B cell (primary cell): ENCODE measurements around the gene BET1. TPM values are rescaled to one million over a fixed set of nuclear protein-coding genes. Genes with fewer than 3 reads are reported as not detected.
"Not testable (repeated sequence)": the region's sequence is repeated elsewhere in the genome, so short reads cannot be mapped to it uniquely, and the experiment has no call there.

Source experiments
- ATAC-seq: fragments of 200-7000 bp; cut with Tn5 transposase; one replicate; pipeline ENCODE4 v1.10.0; 2021; ENCODE audit warnings: low read depth, mild to moderate bottlenecking, moderate number of reproducible peaks, moderate library complexity
- CTCF ChIA-PET: fragments of 350-600 bp; sonication (Branson Sonifier 250); formaldehyde crosslinking; loops from one replicate; lab custom pipeline; 2021; ENCODE audit warnings: antibody characterized with exemption, inconsistent platforms; lab: Charles Lee
- POLR2A ChIA-PET: fragments of 350-600 bp; sonication (Branson Sonifier 250); formaldehyde crosslinking; loops from one replicate; lab custom pipeline; 2021; ENCODE audit warnings: antibody characterized with exemption; lab: Charles Lee
- DNase-seq: peaks from one replicate; pipeline ENCODE4 v3.0.0; 2013
- H2AFZ ChIP-seq: 2 replicates; pipeline ENCODE4 v1.6.1; 2012; ENCODE audit warnings: mild to moderate bottlenecking, low read depth, low read length; ENCODE audit not compliant: insufficient read depth, poor library complexity, severe bottlenecking
- H3K27ac ChIP-seq, 2 donors: 1 replicate in 1 of 2; 2 replicates in 1 of 2; pipeline ENCODE4 v1.5.1; 2012 to 2013; ENCODE audit warnings: low read length in 2 of 2, mild to moderate bottlenecking in 2 of 2, moderate library complexity in 1 of 2
- H3K27me3 ChIP-seq, 4 experiments: fragments of 200-600 bp in 1 of 4; sonication (generic) in 1 of 4; replicated peaks in 1 of 4; 1 replicate in 2 of 4; 2 replicates in 2 of 4; pipeline versions ENCODE4 v1.6.1 to v1.7.0; 2013 to 2016; ENCODE audit warnings: low read length in 3 of 4, mild to moderate bottlenecking in 2 of 4, mixed read lengths in 1 of 4, moderate library complexity in 1 of 4; ENCODE audit not compliant: insufficient read depth in 4 of 4, control insufficient read depth in 3 of 4; ENCODE audit errors: control extremely low read depth in 1 of 4
- H3K36me3 ChIP-seq, 2 experiments: replicated peaks in 1 of 2; 1 replicate in 1 of 2; 2 replicates in 1 of 2; pipeline versions ENCODE4 v1.6.1 to v1.7.1; 2013; ENCODE audit warnings: low read length in 1 of 2; ENCODE audit not compliant: insufficient read depth in 2 of 2, control insufficient read depth in 1 of 2; ENCODE audit errors: control extremely low read depth in 1 of 2, extremely low read depth in 1 of 2
- H3K4me1 ChIP-seq, 2 donors: fragments of 200-600 bp in 1 of 2; sonication (generic) in 1 of 2; 1 replicate in 1 of 2; 2 replicates in 1 of 2; pipeline versions ENCODE4 v1.5.1 to v1.6.1; 2013 to 2017; ENCODE audit warnings: low read length in 2 of 2; ENCODE audit not compliant: control insufficient read depth in 2 of 2, insufficient read depth in 2 of 2
- H3K4me2 ChIP-seq: replicated peaks from 2 replicates; pipeline ENCODE3; 2012; ENCODE audit warnings: mild to moderate bottlenecking, low read depth, low read length; ENCODE audit not compliant: poor library complexity, severe bottlenecking
- H3K4me3 ChIP-seq, 5 experiments: fragments of 200-600 bp in 1 of 5; sonication (generic) in 1 of 5; 1 replicate in 3 of 5; 2 replicates in 2 of 5; pipeline versions ENCODE4 v1.5.1 to v1.7.0; 2011 to 2016; ENCODE audit warnings: low read length in 4 of 5, mild to moderate bottlenecking in 4 of 5, low read depth in 2 of 5, control low read depth in 1 of 5, moderate library complexity in 1 of 5; ENCODE audit not compliant: insufficient read depth in 1 of 5; ENCODE audit errors: control extremely low read depth in 1 of 5, extremely low read depth in 1 of 5
- H3K79me2 ChIP-seq: fragments of 200-600 bp; sonication (generic); one replicate; pipeline ENCODE4 v1.6.0; 2016; ENCODE audit warnings: low read length; ENCODE audit not compliant: control insufficient read depth, insufficient read depth
- H3K9ac ChIP-seq: fragments of 200-600 bp; sonication (generic); 2 replicates; pipeline ENCODE4 v1.6.1; 2017; ENCODE audit warnings: mild to moderate bottlenecking, low read length, moderate library complexity
- H3K9me3 ChIP-seq, 3 donors: one replicate each; pipeline versions ENCODE4 v1.6.1 to v1.7.1; 2013; ENCODE audit warnings: low read length in 2 of 3; ENCODE audit not compliant: control insufficient read depth in 2 of 3, insufficient read depth in 1 of 3; ENCODE audit errors: control extremely low read depth in 1 of 3
- H4K20me1 ChIP-seq: 2 replicates; pipeline ENCODE4 v1.6.0; 2012; ENCODE audit warnings: mild to moderate bottlenecking, low read length; ENCODE audit not compliant: insufficient read depth, control insufficient read depth, poor library complexity, severe bottlenecking
- H3K27ac Mint-ChIP-seq: one replicate; pipeline ENCODE4 v1.8.0; 2021; ENCODE audit warnings: mixed read lengths
- H3K27me3 Mint-ChIP-seq: one replicate; pipeline ENCODE4 v1.8.0; 2021; ENCODE audit warnings: mixed read lengths
- H3K4me1 Mint-ChIP-seq: one replicate; pipeline ENCODE4 v1.8.0; 2021; ENCODE audit warnings: mixed read lengths
- H3K4me3 Mint-ChIP-seq: one replicate; pipeline ENCODE4 v1.8.0; 2021; ENCODE audit warnings: mixed read lengths
- H3K9me3 Mint-ChIP-seq: one replicate; pipeline ENCODE4 v1.8.0; 2022; ENCODE audit warnings: mixed read lengths; ENCODE audit not compliant: insufficient read depth
- EZH2 ChIP-seq: IDR thresholded peaks from 2 replicates; pipeline ENCODE4 v1.6.1; 2012; ENCODE audit warnings: borderline replicate concordance, low read depth, mild to moderate bottlenecking, moderate library complexity, low read length; ENCODE audit not compliant: insufficient read depth, poor library complexity, severe bottlenecking
- WGBS: methylation state at CpG from one replicate; pipeline ENCODE4 v1.1.5; 2013; ENCODE audit warnings: missing lambda C conversion rate; ENCODE audit not compliant: insufficient coverage; 5-methylcytosine and 5-hydroxymethylcytosine counted together
- intact Hi-C: fragments of 100-400 bp; cut with micrococcal nuclease; formaldehyde crosslinking; loops from one replicate; pipeline ENCODE4 v1.10.0; 2022
- polyA plus RNA-seq: library from polyadenylated mRNA; depleted of rRNA; stranded (reverse); fragments of >200 nt; gene quantifications from 2 replicates; pipeline ENCODE4 v1.2.3, GENCODE V29; 2012
- total RNA-seq, 2 donors: library from RNA; stranded (reverse); fragments of 120-200 nt in 1 of 2; gene quantifications; 1 replicate in 1 of 2; 2 replicates in 1 of 2; pipeline versions ENCODE4 v1.2.3 to v1.2.4, GENCODE V29; 2013 to 2022
- TF ChIP-seq, protein P1 (sequence below): fragments of 200-600 bp; IDR thresholded peaks from one replicate; pipeline ENCODE4 v1.8.0; 2022; ENCODE audit warnings: antibody characterized with exemption, mild to moderate bottlenecking

The BET1 gene
- total and polyA plus RNA-seq, 2 donors (not counting 1 experiment from before 2014, with no cell fraction given): 16.0 to 36.1 TPM

DNA sequence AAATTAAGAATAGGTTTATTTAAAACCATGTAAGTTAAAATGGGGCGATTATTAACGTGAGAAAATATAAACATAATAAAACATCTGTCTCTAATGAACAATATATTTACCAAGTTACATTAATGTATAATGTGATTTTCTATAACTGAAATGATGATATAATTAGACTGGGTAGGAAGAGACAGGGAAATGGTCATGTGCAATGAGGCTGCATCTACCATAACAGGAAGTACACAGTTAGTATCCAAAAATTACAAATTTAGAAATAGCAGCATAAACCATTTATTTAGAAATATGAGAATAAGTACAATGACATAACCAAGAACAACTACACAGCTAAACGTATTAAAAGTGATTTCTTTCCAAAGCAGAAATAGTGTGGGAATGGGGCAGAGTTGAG, 25.8 kb upstream of the BET1 start:
- ChIA-PET CTCF (no interaction called here), POLR2A (no interaction called here)
- Histone ChIP-seq H2AFZ (no peak overlapping the region), H3K27me3 (no peaks in the 10 kb centered on the region), H3K9me3 (no peaks in the 10 kb centered on the region), H4K20me1 (no peaks in the 10 kb centered on the region), H3K4me1 (no peaks in the 10 kb centered on the region), H3K4me2 (no peak overlapping the region), H3K79me2 (no peaks in the 10 kb centered on the region), H3K9ac (no peak overlapping the region), H3K36me3 (no peaks in the 10 kb centered on the region), H3K4me3 (no peak overlapping the region), H3K27ac (no peak overlapping the region)
- no CpG with 5 or more reads among the region's 3 CpGs for WGBS
- DNase-seq (no peak), ATAC-seq (no peak)
- no peak overlapping the region for H3K4me3 Mint-ChIP-seq
- peaks cover 2% of the 10 kb centered on the region for H3K9me3 Mint-ChIP-seq
- H3K27ac Mint-ChIP-seq: no peak overlapping the region
- intact Hi-C loops: loop anchor here (10.0 kb wide), 1 partner anchor 55 kb away; no protein-coding TSS in a partner anchor
- peaks cover 2% of the 10 kb centered on the region for H3K4me1 Mint-ChIP-seq
- TF ChIP-seq, protein P1, sequence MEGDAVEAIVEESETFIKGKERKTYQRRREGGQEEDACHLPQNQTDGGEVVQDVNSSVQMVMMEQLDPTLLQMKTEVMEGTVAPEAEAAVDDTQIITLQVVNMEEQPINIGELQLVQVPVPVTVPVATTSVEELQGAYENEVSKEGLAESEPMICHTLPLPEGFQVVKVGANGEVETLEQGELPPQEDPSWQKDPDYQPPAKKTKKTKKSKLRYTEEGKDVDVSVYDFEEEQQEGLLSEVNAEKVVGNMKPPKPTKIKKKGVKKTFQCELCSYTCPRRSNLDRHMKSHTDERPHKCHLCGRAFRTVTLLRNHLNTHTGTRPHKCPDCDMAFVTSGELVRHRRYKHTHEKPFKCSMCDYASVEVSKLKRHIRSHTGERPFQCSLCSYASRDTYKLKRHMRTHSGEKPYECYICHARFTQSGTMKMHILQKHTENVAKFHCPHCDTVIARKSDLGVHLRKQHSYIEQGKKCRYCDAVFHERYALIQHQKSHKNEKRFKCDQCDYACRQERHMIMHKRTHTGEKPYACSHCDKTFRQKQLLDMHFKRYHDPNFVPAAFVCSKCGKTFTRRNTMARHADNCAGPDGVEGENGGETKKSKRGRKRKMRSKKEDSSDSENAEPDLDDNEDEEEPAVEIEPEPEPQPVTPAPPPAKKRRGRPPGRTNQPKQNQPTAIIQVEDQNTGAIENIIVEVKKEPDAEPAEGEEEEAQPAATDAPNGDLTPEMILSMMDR: no peak
- no peak for TF ChIP-seq EZH2
- H3K27me3 Mint-ChIP-seq: no peaks in the 10 kb centered on the region

- Histone ChIP-seq H3K27me3 (no peaks in the 10 kb centered on the region), H3K79me2 (no peaks in the 10 kb centered on the region), H3K9me3 (no peaks in the 10 kb centered on the region), H3K27ac (no peak overlapping the region), H3K9ac (no peak overlapping the region), H2AFZ (no peak overlapping the region), H4K20me1 (no peaks in the 10 kb centered on the region), H3K4me2 (no peak overlapping the region), H3K4me3 (no peak overlapping the region), H3K4me1 (no peaks in the 10 kb centered on the region), H3K36me3 (no peaks in the 10 kb centered on the region)
- DNase-seq (no peak), ATAC-seq (no peak)
- TF ChIP-seq, protein P1: no peak
- no peak for TF ChIP-seq EZH2
- peaks cover 2% of the 10 kb centered on the region for H3K4me1 Mint-ChIP-seq
- H3K9me3 Mint-ChIP-seq: peaks cover 2% of the 10 kb centered on the region
- CTCF ChIA-PET: no interaction called here
- no peak overlapping the region for H3K27ac Mint-ChIP-seq
- WGBS: 57% methylated on average over 1 of the region's 1 CpG
- no peak overlapping the region for H3K4me3 Mint-ChIP-seq
- intact Hi-C loops: no loop called here
- POLR2A ChIA-PET: no interaction called here
- no peaks in the 10 kb centered on the region for H3K27me3 Mint-ChIP-seq
These were observed 24.6 kb upstream of the BET1 start for GRCh38 chr7:94028768-94029167.

DNA sequence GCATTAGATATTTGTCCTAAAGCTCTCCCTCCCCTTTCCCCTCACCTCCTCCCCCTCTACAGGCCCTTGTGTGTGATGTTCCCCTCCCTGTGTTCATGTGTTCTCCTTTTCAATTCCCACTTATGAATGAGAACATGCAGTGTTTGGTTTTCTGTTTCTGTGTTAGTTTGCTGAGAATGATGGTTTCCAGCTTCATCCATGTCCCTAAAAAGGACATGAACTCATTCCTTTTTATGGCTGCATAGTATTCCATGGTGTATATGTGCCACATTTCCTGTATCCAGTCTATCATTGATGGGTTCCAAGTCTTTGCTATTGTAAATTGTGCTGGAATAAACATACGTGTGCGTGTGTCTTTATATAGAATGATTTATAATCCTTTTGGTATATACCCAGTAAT, 22.5 kb upstream of the BET1 start:
- intact Hi-C loops, H3K79me2 ChIP-seq, H3K4me1 ChIP-seq, H3K9ac ChIP-seq, H3K27ac ChIP-seq, CTCF ChIA-PET, H3K4me3 ChIP-seq, H2AFZ ChIP-seq, H3K27me3 ChIP-seq, H3K27me3 Mint-ChIP-seq, H4K20me1 ChIP-seq, H3K36me3 ChIP-seq, H3K9me3 ChIP-seq, H3K9me3 Mint-ChIP-seq, ATAC-seq, H3K27ac Mint-ChIP-seq, DNase-seq, H3K4me2 ChIP-seq, POLR2A ChIA-PET, H3K4me3 Mint-ChIP-seq: not testable (repeated sequence)
- H3K4me1 Mint-ChIP-seq: peaks cover 13% of the 10 kb centered on the region
- WGBS: no CpG with 5 or more reads among the region's 2 CpGs
